Measurements from ENCODE around the gene KDM4C.

- TF ChIP-seq, protein P1, sequence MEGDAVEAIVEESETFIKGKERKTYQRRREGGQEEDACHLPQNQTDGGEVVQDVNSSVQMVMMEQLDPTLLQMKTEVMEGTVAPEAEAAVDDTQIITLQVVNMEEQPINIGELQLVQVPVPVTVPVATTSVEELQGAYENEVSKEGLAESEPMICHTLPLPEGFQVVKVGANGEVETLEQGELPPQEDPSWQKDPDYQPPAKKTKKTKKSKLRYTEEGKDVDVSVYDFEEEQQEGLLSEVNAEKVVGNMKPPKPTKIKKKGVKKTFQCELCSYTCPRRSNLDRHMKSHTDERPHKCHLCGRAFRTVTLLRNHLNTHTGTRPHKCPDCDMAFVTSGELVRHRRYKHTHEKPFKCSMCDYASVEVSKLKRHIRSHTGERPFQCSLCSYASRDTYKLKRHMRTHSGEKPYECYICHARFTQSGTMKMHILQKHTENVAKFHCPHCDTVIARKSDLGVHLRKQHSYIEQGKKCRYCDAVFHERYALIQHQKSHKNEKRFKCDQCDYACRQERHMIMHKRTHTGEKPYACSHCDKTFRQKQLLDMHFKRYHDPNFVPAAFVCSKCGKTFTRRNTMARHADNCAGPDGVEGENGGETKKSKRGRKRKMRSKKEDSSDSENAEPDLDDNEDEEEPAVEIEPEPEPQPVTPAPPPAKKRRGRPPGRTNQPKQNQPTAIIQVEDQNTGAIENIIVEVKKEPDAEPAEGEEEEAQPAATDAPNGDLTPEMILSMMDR (IDR thresholded peaks at IDR 0.05) = no peak
- no peak for TF ChIP-seq EZH2 (IDR thresholded peaks at IDR 0.05; ENCODE audit: borderline replicate concordance, insufficient read depth, low read depth, low read length, poor library complexity, severe bottlenecking)
Measured at GRCh38 chr9:7051711-7052110, 293.9 kb downstream of the KDM4C start.
